ENCODE results near the gene SMARCA2.

The SMARCA2 gene

DNA sequence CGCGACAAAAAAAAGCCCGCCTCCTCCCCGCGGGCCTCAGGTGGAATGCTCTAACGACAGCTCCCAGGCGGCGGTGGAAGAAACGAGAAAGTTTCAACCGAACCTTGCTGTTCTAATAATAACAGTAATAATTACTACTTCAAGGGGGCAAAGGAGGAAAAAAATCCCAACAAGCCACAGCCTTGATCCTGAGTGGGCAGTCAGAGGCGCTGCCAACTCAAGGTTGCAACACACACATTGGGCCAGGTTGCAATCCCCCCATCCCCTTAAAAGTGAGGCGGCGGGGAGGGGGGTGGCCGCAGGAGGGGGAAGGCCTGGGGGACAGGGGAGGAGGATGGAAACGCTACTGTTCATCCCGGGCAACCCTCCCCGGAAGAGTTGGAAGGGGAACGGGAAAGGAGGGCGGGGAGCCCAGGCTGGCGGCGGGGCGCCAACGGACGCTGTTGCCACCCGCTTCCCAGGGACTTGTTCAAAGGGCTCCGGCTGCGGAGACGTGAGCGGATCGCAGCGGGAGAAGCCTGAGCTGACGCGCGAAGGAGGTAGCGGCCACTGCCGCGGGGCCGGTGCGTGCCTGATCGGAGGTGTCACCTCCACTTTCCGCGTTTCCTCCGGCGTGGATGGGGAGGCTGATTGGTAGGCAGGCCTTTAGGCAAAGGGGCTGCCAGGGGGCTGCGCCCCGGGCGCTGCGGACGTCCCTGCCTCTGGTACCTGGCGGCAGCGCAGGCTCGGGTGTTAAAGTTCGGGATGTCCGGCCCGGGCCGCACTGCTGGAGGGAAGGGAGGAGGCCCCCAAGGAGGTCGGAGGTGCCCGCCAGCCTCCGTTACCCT lies 647 bp downstream of the SMARCA2 start:
- DNase-seq (ENCODE audit: low read depth in 2 of 2) = peak; percentile 41 to 49

GRCh38 chr9:2016408-2017330 lies 1.5 kb downstream of the SMARCA2 start:
- peak; percentile 42 to 52 for DNase-seq (ENCODE audit: low read depth in 2 of 2)

DNA sequence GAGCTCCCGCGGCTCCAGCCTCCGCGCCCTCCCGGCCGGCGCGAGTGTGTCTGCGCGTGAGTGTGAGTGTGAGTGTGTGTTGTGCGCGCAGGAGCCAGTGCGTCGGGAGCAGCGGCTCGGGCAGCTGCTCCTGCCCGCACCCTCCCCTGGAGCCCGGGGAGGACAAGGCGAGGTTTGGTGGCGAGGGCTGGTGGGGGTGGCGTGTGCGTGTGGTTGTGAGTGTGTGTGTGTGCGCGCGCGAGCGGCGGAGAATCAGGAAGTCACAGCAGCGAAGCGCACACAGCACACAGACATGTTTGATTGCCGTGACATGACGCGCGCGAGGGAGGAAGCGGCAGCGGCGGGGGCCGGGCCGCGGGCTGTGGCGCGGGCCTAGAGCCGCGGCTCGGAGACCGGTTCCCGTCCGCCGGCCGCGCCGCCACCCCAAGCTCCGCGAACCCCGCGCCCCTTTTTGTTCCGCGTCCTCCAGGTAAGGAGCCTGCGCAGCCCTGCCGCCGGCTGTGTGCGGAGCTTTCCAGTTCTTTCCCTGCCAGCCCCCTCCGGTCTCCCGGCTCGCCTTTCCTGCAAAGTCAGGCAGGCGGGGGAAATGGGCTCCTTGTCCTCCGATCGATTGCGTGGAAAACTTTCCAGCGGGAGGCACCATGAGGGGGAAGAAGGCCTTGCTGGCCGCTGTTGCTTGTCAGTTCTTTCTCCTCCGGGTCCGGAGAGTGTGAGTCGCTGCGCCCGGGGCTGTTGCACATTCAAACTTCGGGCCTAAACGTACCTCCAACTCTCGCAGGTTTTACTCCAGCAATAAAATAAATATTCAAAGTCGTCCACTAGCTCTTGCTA lies 2.4 kb downstream of the SMARCA2 start:
- DNase-seq (ENCODE audit: low read depth in 2 of 2) = peak; percentile 45 to 64

DNA sequence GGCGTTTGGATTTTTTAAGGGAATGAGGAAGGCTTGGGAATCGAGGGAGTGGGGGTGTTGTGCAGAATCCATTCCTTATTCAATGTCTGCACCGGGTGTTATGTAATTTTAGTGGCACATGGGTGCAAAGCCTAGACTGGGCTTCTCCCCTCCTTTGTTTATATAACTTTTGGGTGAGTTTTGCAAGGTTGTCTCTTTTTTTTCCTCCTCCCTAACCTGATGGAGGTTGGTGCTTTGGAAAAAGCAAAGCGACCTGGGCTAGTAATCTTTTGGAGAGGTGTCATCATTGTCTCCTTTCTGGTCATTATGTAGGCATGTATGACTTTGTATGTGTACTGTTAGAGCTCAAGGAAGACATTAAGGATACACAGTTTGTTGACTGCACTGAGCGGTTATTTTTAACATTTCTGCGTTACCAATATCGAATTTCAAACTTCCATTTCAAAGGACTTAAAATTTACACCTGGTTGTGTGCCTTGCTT lies 3.1 kb downstream of the SMARCA2 start:
- DNase-seq (ENCODE audit: low read depth in 2 of 2) = no peak

DNA sequence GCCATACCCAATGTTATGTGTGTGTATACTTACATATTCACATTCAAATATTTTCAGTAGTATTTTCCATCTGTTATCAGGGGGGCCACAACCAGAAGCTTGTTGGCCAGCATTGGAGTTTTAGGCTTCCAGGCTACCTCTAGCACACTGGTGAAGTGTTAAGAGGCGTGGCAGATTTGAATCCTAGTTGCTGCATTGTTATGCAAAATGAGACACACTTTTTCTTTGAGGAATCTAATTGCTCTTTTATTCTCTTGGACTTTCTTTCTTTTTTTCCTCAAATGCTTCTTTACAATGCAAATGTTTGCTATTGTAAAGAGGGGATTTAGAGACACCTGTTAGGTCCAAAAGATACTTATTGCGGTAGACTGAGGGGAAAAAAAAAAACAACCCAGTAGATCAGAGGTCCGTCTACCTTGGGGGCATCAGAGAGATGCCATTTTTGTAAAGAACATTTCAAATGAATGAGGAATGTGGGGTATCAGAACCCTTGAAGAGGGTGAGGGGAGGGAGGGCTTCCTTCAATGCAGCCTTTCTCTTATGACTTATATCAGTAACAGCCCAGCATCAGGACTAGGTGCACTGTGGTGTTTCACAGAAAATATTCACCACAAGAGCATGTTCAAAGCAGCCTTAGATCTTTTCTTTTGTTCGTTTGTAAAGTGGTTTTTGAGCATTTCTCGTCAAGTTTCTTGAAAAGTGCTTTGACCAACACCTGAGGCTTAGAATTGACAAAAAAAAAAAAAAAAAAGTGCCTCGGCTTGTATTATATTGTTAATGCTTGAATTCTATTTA lies 3.8 kb downstream of the SMARCA2 start:
- no peak for DNase-seq (ENCODE audit: low read depth in 2 of 2)

DNA sequence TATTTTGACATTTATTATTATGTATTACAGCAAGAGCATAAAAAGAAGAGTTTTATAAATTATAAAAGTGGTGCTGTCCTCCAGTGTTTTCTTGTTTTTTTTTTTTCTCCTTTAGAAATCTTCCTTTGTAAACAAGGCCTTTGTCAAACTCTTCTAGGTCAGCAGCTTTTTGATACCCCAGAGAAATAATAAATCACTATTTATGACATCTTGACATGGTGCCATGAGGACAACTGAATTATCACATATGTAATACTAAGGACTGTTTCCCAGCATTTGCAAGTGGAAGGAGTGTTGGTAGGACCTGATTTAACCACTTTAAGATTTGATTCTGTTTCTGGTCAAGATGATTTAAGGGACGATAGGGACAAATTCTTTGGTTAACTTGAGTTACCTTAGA lies 4.6 kb downstream of the SMARCA2 start:
- DNase-seq (ENCODE audit: low read depth in 2 of 2) = no peak

DNA sequence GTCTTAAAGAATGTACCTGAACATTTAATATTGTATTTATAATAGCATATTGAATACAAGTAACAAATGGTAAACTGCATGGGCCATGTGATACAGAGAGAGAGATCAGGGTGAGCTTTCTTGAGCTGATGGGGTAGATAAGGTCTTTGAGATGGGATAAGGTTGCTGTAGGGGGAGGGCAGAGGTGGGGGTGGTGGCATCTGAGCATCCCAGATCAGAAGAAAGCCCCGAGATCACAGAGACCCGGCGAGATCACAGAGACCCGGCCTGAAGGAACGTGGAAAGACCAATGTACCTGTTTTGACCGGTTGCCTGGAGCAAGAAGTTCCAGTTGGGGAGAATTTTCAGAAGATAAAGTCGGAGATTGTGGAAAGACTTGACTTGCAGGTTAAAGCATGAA lies 6.6 kb downstream of the SMARCA2 start:
- DNase-seq (ENCODE audit: low read depth in 2 of 2) = no peak

DNA sequence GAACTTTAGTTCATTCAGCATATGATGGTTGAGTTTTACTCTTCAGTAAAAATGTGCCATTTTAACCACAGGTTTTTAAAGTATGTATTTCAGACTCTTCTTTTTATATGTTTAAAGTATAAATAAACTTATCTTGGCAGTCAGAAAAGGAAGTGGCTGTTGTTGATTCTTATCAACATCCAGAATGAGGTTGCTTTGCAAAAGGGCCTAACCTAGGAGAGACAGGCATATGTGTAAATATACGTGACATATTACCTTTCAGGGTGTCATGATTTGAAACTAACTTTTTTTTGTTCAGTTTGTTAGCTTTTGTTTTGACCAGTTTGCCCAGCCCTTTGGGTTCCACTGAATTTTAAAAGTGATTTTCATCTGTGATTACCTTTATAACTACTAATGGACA lies 7.4 kb downstream of the SMARCA2 start:
- DNase-seq (ENCODE audit: low read depth in 2 of 2) = no peak

GRCh38 chr9:2023042-2023441 lies 7.9 kb downstream of the SMARCA2 start:
- DNase-seq (ENCODE audit: low read depth in 2 of 2) = no peak

- DNase-seq (ENCODE audit: low read depth in 2 of 2) = no peak
Measured at GRCh38 chr9:2023532-2023931, 8.4 kb downstream of the SMARCA2 start.

DNA sequence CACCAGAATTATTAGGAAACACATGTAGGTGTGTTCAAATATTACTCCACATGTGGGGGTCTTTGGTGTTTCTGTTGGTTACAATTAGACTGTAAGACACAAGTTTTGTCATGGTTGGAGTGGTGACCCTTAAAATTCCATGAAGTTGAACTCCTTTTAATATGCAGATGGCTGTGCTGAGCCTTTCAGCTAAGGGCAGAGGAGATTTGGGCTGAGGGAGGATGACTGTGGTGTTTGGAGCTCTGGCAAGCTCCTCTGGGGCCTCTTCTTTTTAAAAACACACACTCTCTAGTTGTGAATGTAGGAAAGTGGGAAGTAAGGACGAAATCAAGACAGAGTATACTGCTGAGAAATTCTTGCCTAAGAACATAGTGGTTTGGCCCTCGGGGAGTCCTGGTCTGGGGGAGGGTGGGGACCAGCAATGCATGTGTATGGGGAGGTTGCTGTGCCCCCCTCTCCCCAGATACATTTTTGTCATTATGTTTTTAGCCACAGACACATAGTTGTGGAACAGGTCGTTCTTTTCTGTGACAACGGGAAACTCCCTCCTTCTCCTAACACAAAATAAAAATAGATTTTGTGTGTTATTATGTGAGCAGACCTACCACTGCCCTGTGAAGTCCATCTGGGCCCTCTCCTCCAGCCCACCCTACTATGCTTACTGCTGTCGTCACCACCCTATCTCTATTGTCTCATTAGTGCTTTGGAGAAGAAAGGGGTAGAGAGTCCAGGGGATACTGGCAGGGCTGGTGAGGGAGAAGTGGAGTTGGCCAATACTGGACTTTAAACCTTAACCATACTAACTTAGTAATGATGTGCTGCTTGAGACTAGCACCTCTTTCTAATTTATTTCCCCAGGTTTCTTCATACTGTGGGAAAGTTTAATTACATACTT lies 10.0 kb downstream of the SMARCA2 start:
- DNase-seq (ENCODE audit: low read depth in 2 of 2) = no peak

DNA sequence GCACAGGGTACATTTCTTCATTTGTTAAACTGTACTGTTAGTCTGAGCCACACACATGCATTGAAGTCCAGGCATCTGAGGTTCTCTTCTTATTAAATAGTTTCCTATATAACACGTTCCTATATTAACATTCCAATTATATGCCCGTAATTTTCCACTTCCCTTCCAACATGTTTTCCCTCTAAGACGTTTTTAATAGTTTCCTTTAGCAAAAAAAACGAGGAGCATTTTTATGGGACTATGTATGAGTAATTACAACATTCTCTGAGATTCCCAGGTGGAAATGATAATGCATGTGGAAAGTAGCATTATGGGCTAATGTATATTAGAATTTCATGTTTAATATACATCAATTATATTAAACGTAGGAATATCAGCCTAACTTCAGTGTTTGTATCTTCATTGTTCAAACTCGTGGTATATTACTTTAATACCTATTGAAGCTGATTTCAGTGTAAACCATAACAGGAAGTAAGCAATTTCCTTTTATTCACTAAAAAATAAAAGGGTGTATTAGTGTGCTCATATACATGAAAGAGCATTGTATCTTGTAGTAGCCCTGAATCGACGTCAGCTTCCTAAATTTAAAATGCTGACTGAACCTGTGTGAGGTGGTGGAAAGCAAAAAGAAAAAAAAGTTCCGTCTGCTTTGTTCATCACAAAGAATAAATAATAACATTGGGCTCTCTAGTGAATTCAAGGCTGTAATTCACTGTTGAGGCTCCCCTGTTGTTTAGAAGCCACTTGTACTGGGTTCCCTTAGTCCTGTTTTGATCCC lies 11.3 kb downstream of the SMARCA2 start:
- no peak for DNase-seq (ENCODE audit: low read depth in 2 of 2)

- DNase-seq (ENCODE audit: low read depth in 2 of 2) = no peak
Measured at GRCh38 chr9:2027543-2028160, 12.5 kb downstream of the SMARCA2 start.

GRCh38 chr9:2028888-2029287 lies 13.7 kb downstream of the SMARCA2 start:
- DNase-seq (ENCODE audit: low read depth in 2 of 2) = no peak

DNA sequence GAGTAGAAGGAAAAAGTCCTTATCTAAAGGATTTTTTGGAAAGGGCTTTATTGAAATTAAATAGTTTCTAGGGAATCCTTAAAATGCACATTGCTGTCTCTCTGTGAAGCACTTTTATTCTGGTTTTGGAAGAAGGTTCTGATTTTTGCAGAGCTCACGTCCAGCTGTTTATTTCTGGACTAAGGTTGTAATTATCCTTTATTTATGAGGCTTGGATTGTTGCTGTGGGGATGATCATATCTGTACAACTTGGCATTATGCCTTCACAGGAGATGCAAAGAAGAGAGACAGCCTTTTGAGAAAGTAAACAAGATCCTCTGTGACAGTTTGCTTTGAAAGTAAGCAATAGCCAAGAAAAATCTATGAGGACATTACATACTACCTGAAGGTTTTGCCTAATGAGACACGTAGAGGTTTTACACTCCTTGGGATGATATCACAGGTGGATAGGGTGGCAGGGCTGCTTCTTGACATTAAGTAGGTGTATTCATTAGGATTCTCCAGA lies 14.6 kb downstream of the SMARCA2 start:
- no peak for DNase-seq (ENCODE audit: low read depth in 2 of 2)

- DNase-seq (ENCODE audit: low read depth in 2 of 2) = no peak
Measured at GRCh38 chr9:2032234-2032633, 17.1 kb downstream of the SMARCA2 start.

- DNase-seq (ENCODE audit: low read depth in 2 of 2) = no peak
Measured at GRCh38 chr9:2036844-2037243, 21.7 kb downstream of the SMARCA2 start.

Data from stimulated activated CD4-positive, alpha-beta T cell treated with anti-CD3 and anti-CD28 coated beads, Interleukin-4, amount 100 ng/mL, for 48 hours (primary cell).